MCF 10A (cell line): ENCODE measurements around the gene MKS1. TPM values are rescaled to one million over a fixed set of nuclear protein-coding genes. Genes with fewer than 3 reads are reported as not detected.

Source experiments
- BruUV-seq: library from RNA; stranded (reverse); fragments of 400-500 nt; replicated peaks from 2 replicates; lab custom pipeline; 2021; lab: Mats Ljungman, UMichigan
- CTCF ChIA-PET: fragments of 300-600 bp; sonication (Branson Sonifier 250); formaldehyde crosslinking; extraction: SDS; loops from one replicate; lab custom pipeline; 2021; ENCODE audit warnings: antibody characterized with exemption, inconsistent platforms; lab: Yijun Ruan, JAX
- POLR2A ChIA-PET: fragments of 300-600, 350-650 bp; sonication (Branson Sonifier 250); formaldehyde crosslinking; extraction: SDS; loops from one replicate; lab custom pipeline; 2020; ENCODE audit warnings: antibody characterized with exemption, inconsistent platforms; lab: Yijun Ruan, JAX
- DNase-seq: peaks from one replicate; pipeline ENCODE4 v3.0.0-alpha.2; 2018; ENCODE audit not compliant: unreplicated experiment
- H3K27ac Mint-ChIP-seq: one replicate; pipeline ENCODE4 v1.8.0; 2022; ENCODE audit warnings: mild to moderate bottlenecking, low read depth, mixed read lengths; ENCODE audit not compliant: unreplicated experiment
- H3K27me3 Mint-ChIP-seq: one replicate; pipeline ENCODE4 v1.8.0; 2022; ENCODE audit warnings: mixed read lengths; ENCODE audit not compliant: insufficient read depth, unreplicated experiment
- H3K36me3 Mint-ChIP-seq: one replicate; pipeline ENCODE4 v1.8.0; 2022; ENCODE audit warnings: mild to moderate bottlenecking, moderate library complexity, mixed read lengths; ENCODE audit not compliant: insufficient read depth, unreplicated experiment
- H3K4me1 Mint-ChIP-seq: one replicate; pipeline ENCODE4 v1.8.0; 2022; ENCODE audit warnings: mixed read lengths; ENCODE audit not compliant: insufficient read depth, unreplicated experiment
- H3K4me3 Mint-ChIP-seq: one replicate; pipeline ENCODE4 v1.8.0; 2022; ENCODE audit warnings: mild to moderate bottlenecking, moderate library complexity, mixed read lengths; ENCODE audit not compliant: unreplicated experiment
- H3K9me3 Mint-ChIP-seq: one replicate; pipeline ENCODE4 v1.8.0; 2022; ENCODE audit warnings: mixed read lengths; ENCODE audit not compliant: unreplicated experiment
- intact Hi-C: fragments of 100-400 bp; cut with micrococcal nuclease; formaldehyde crosslinking; loops from 2 replicates; pipeline ENCODE4 v1.14.1; 2022
- total RNA-seq: library from RNA; stranded (reverse); gene quantifications from 2 replicates; pipeline ENCODE4 v1.2.3, GENCODE V29; 2022
- TF ChIP-seq, protein P1 (sequence below): fragments of 200-600 bp; IDR thresholded peaks from one replicate; pipeline ENCODE4 v1.8.0; 2022; ENCODE audit warnings: antibody characterized with exemption, mild to moderate bottlenecking; ENCODE audit not compliant: unreplicated experiment

The MKS1 gene
- total RNA-seq, 1 experiment from 2014 or later, result 15.4 TPM

DNA sequence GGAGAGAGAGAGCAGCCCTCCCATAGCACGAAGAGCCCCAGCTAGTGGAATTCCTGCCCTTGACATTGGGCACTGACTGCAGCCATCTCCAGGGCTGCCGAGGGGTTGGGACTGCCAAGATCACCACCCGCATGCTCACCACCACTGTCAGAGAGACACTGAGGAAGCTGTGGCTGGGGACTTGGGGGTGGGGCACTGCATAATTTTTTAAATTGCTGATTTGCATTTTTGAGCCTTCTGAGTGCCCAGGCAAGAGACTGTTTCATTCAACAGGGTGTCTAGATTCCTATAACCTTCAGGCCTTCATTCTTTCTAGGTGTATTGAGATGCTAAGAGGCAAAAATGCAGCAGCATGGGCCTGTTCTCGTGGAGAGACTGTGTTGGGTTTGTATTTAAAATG, 35.5 kb downstream of the MKS1 start:
- Mint-ChIP-seq H3K4me1 (peaks cover 9% of the 10 kb centered on the region), H3K27me3 (peaks cover 31% of the 10 kb centered on the region), H3K27ac (no peak overlapping the region), H3K4me3 (no peak overlapping the region), H3K9me3 (no peaks in the 10 kb centered on the region), H3K36me3 (no peaks in the 10 kb centered on the region)
- ChIA-PET POLR2A (no interaction called here), CTCF (no interaction called here)
- TF ChIP-seq, protein P1, sequence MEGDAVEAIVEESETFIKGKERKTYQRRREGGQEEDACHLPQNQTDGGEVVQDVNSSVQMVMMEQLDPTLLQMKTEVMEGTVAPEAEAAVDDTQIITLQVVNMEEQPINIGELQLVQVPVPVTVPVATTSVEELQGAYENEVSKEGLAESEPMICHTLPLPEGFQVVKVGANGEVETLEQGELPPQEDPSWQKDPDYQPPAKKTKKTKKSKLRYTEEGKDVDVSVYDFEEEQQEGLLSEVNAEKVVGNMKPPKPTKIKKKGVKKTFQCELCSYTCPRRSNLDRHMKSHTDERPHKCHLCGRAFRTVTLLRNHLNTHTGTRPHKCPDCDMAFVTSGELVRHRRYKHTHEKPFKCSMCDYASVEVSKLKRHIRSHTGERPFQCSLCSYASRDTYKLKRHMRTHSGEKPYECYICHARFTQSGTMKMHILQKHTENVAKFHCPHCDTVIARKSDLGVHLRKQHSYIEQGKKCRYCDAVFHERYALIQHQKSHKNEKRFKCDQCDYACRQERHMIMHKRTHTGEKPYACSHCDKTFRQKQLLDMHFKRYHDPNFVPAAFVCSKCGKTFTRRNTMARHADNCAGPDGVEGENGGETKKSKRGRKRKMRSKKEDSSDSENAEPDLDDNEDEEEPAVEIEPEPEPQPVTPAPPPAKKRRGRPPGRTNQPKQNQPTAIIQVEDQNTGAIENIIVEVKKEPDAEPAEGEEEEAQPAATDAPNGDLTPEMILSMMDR, result no peak
- no peak for DNase-seq
- BruUV-seq, result no TSS peak
- intact Hi-C loops, result no loop called here

DNA sequence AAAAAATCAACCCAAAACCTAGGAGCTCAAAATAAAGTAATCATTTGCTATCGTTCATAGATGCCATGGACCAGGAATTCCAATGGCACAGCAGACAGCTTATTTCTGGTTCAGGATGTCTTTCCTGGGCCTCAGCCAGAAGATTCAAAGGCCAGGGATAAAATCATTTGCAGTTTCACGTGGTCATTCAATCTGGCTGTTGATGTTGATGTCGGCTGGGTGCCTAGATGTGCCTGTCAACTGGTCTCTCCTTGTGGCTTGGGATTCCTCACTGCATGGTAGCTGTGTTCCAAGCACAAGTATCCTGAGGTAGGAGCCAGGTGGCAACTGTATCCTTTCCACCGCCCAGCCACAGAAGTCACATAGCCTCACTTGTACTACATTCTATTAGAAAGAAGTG, 37.3 kb downstream of the MKS1 start:
- TF ChIP-seq, protein P1, result no peak
- intact Hi-C loops, result no loop called here
- H3K27me3 Mint-ChIP-seq, result peaks cover 26% of the 10 kb centered on the region
- H3K4me1 Mint-ChIP-seq, result peaks cover 9% of the 10 kb centered on the region
- no peak overlapping the region for H3K27ac Mint-ChIP-seq
- ChIA-PET POLR2A (interaction anchor here (1.0 kb wide), 1 partner anchor 11 kb away, joined by 3 read pairs; no protein-coding TSS in a partner anchor), CTCF (no interaction called here)
- H3K9me3 Mint-ChIP-seq, result no peaks in the 10 kb centered on the region
- no TSS peak for BruUV-seq
- H3K4me3 Mint-ChIP-seq, result no peak overlapping the region
- DNase-seq, result no peak
- no peaks in the 10 kb centered on the region for H3K36me3 Mint-ChIP-seq

DNA sequence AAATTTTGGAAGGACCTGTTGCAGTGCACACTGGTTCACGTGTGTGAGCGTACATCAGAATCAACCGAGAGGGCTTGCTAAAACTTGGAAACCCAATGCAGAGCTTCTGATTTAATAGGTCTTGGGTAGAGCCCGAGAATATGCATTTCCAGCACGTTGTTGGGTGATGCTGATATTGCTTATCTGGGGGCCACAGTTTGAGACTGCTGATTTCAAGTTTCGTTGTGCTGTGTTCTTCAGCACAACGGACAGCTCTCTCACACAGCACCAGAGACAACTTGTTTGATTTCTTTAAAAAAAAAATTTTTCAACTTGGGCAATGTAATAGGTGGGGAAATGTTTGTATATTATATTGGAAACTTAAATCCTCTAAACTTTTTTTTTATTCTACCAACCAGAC, 42.9 kb downstream of the MKS1 start:
- H3K4me1 Mint-ChIP-seq, result no peaks in the 10 kb centered on the region
- H3K36me3 Mint-ChIP-seq, result no peaks in the 10 kb centered on the region
- CTCF ChIA-PET, result interaction anchor here (0.6 kb wide), 2 partner anchors 41 to 43 kb away, joined by 3 read pairs; partner anchors contain the start of gene MKS1
- H3K27me3 Mint-ChIP-seq, result peaks cover 72% of the 10 kb centered on the region
- H3K27ac Mint-ChIP-seq, result no peak overlapping the region
- TF ChIP-seq, protein P1, result no peak
- POLR2A ChIA-PET, result no interaction called here
- H3K4me3 Mint-ChIP-seq, result no peak overlapping the region
- no peaks in the 10 kb centered on the region for H3K9me3 Mint-ChIP-seq
- no peak for DNase-seq
- intact Hi-C loops, result no loop called here
- BruUV-seq, result no TSS peak

DNA sequence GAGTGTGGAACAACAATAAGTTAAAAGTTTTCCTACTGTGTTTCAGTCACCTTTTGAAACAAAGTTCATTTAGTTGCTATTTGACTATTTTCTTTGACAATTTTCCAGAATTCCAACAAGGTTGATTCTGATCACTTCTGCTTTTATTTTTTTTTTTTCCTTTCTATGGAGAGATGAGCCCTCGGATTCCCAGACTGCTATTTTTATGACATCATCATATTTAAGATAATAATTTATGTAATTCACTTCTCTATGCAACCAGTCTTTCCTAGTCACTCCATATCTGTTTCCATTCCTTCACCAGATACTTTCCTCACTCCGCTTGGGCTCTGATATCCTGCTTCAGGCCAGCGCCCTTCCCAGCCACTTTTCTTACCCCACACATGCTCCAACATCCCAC, 44.2 kb downstream of the MKS1 start:
- H3K36me3 Mint-ChIP-seq, result no peaks in the 10 kb centered on the region
- intact Hi-C loops, result no loop called here
- H3K4me3 Mint-ChIP-seq, result no peak overlapping the region
- TF ChIP-seq, protein P1, result no peak
- peaks cover 78% of the 10 kb centered on the region for H3K27me3 Mint-ChIP-seq
- no peak for DNase-seq
- no peaks in the 10 kb centered on the region for H3K4me1 Mint-ChIP-seq
- no peaks in the 10 kb centered on the region for H3K9me3 Mint-ChIP-seq
- ChIA-PET CTCF (no interaction called here), POLR2A (no interaction called here)
- no peak overlapping the region for H3K27ac Mint-ChIP-seq
- BruUV-seq, result no TSS peak
